ENCODE data around the gene NOS3.

Gene NOS3

GRCh38 chr7:150947761-150948651, 42.8 kb upstream of the NOS3 start:
- no peak for TF ChIP-seq CTCF (IDR thresholded peaks at IDR 0.05; ENCODE audit: insufficient read depth, low read depth, low read length, missing control alignments)
- no peak overlapping the region for H3K4me3 ChIP-seq (ENCODE audit: low read depth, low read length)
- no peak for DNase-seq (ENCODE audit: low read depth)

- H3K4me3 ChIP-seq (ENCODE audit: low read depth, low read length): no peak overlapping the region
- no peak for TF ChIP-seq CTCF (IDR thresholded peaks at IDR 0.05; ENCODE audit: insufficient read depth, low read depth, low read length, missing control alignments)
- no peak for DNase-seq (ENCODE audit: low read depth)
Observed at GRCh38 chr7:150948791-150949251, 42.0 kb upstream of the NOS3 start.

GRCh38 chr7:150949564-150949963, 41.3 kb upstream of the NOS3 start:
- DNase-seq (ENCODE audit: low read depth): no peak
- no peak for TF ChIP-seq CTCF (IDR thresholded peaks at IDR 0.05; ENCODE audit: insufficient read depth, low read depth, low read length, missing control alignments)

GRCh38 chr7:150949971-150950491, 40.8 kb upstream of the NOS3 start:
- TF ChIP-seq CTCF (IDR thresholded peaks at IDR 0.05; ENCODE audit: insufficient read depth, low read depth, low read length, missing control alignments): no peak
- DNase-seq (ENCODE audit: low read depth): no peak
- no peak overlapping the region for H3K4me3 ChIP-seq (ENCODE audit: low read depth, low read length)

More at GRCh38 chr7:150949564-150949963, 41.3 kb upstream of the NOS3 start:
- H3K4me3 ChIP-seq (ENCODE audit: low read depth, low read length): no peak overlapping the region

GRCh38 chr7:150950496-150951180, 40.2 kb upstream of the NOS3 start:
- TF ChIP-seq CTCF (IDR thresholded peaks at IDR 0.05; ENCODE audit: insufficient read depth, low read depth, low read length, missing control alignments): no peak
- H3K4me3 ChIP-seq (ENCODE audit: low read depth, low read length): no peak overlapping the region
- no peak for DNase-seq (ENCODE audit: low read depth)

- no peak for DNase-seq (ENCODE audit: low read depth)
- no peak overlapping the region for H3K4me3 ChIP-seq (ENCODE audit: low read depth, low read length)
- TF ChIP-seq CTCF (IDR thresholded peaks at IDR 0.05; ENCODE audit: insufficient read depth, low read depth, low read length, missing control alignments): no peak
Observed at GRCh38 chr7:150951181-150951520, 39.7 kb upstream of the NOS3 start.

All from GM12865 (cell line).